VCaP (cell line): ENCODE data around the gene CNTNAP4.

ENCODE experiments used
- H3K27ac ChIP-seq: fragments of 450-650 bp; 2 replicates; pipeline ENCODE4 v1.5.1; 2017
- TF ChIP-seq, protein P1 (sequence below): fragments of 450-650 bp; conservative IDR thresholded peaks from 2 replicates; pipeline ENCODE4 v1.5.1; 2017; ENCODE audit warnings: mild to moderate bottlenecking, moderate library complexity

Gene CNTNAP4

DNA sequence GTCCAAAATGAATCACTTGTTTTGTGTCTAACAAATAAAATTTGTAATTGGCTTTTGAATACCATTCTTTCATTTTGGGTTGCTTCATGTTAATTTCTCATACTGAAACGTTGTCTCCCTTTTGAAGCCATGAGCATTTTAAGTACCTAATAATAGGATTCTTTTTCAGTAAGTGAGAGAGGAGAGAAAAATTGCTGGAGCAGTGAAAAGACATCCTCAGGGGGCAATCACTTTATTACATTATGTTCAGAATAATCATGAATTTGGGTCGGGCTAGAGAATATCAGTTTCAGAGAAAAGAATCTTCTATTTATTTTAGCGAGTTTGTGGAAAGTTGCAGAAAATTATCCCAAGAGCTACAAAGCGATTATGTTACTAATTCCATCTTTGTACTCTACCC, 96.8 kb downstream of the CNTNAP4 start:
- TF ChIP-seq, protein P1, sequence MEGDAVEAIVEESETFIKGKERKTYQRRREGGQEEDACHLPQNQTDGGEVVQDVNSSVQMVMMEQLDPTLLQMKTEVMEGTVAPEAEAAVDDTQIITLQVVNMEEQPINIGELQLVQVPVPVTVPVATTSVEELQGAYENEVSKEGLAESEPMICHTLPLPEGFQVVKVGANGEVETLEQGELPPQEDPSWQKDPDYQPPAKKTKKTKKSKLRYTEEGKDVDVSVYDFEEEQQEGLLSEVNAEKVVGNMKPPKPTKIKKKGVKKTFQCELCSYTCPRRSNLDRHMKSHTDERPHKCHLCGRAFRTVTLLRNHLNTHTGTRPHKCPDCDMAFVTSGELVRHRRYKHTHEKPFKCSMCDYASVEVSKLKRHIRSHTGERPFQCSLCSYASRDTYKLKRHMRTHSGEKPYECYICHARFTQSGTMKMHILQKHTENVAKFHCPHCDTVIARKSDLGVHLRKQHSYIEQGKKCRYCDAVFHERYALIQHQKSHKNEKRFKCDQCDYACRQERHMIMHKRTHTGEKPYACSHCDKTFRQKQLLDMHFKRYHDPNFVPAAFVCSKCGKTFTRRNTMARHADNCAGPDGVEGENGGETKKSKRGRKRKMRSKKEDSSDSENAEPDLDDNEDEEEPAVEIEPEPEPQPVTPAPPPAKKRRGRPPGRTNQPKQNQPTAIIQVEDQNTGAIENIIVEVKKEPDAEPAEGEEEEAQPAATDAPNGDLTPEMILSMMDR, result no peak
- H3K27ac ChIP-seq, result no peak overlapping the region

DNA sequence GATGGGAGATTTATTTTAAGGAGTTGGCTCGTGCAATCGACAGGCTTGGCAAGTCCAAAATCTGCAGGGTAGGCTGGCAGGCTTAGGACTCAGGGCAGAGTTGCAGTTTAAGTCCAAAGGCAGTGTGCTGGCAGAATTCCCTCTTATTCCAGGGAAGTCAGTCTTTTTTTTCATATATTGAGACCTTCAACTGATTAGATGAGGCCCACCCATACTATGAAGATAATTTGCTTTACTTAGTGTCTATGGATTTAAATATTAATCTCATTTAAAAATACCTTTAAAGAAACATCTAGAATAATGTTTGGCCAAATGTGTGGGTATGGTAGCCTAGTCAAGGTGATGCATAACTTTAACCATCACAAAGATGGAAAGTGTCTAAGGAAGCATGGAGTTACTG, 99.8 kb downstream of the CNTNAP4 start:
- TF ChIP-seq, protein P1, result no peak
- no peak overlapping the region for H3K27ac ChIP-seq

DNA sequence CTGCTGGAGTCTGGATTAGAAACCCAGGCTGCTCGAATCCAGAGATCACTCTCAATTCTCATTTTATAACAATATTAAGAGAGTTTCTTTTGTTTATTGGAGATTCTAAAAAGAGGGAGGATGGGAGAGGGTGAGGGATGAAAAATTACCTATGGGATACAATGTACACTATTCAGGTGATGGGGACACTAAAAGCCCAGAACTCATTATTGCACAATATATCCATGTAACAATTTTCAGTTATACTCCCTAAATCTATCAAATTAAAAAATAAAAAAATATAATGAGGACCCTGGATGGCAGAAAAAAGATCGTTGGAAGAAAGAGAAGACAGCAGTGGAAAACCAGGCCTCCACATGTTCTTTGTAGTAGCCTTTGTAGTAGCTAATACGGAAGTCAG, 100.8 kb downstream of the CNTNAP4 start:
- no peak overlapping the region for H3K27ac ChIP-seq
- TF ChIP-seq, protein P1, result no peak

DNA sequence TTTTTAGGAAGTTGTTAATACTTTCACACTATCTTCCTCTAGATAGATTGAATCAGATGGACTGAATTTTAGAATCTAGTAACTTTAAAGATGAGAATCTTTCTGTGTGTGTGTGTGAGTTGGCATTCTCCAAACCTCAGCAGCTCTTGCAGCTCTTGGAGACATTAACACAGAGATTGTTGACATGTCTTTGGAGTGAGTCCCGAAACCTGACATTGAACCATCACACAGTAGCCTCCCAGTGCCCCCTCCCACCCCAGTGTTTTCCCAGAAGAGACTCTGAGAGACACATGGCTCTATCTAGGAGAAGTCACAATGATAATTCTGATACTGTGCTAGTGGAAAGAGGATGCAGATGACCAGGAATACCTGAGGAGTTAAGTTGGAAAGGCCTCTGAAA, 103.9 kb downstream of the CNTNAP4 start:
- TF ChIP-seq, protein P1, result no peak
- no peak overlapping the region for H3K27ac ChIP-seq

DNA sequence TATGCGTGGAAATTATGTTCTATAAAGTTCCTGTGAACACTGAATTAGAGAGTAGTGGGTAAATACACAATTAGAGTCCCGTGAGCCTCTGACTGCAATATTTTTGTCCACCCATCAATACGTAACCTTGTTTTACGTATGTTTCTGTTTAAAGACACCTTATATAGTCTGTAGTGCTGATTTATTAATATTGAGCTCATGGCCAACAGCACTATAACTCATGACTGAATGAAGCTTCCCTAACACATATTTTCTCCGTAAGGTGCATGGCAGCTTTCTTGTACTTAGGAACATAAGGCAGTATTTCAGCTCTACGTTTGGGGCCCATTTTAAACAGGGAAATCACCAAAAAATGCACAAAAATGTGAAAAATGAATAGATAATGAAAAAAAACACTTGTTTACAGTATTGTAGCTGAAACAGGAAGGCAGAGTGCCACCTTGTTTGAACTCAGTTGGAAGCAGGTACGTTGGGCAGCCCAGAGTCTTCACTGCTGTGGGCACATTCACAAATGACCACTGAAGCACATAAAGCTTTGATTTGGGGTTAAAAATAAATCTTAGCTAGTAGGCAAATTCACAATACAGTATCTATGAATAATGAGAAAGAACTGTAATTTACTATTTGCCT, 108.5 kb downstream of the CNTNAP4 start:
- TF ChIP-seq, protein P1, result no peak
- H3K27ac ChIP-seq, result no peak overlapping the region

DNA sequence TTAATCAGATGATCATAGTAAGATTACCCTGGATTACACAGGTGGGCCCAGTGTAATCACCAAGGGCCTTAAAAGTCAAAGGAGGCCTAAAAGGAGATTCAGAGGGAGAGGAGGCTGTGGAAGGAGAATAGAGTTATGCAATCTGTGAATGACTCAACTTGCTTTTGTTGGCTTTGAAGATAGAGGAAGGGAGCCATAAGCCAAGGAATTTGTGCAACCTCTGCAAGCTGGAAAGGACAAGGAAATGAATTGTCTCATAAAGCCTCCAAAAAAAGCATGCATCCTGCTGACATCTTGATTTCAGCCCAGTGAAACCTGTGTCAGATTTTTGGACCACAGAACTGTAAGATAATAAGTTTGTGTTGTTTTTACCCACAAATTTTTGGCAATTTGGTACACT, 109.6 kb downstream of the CNTNAP4 start:
- TF ChIP-seq, protein P1, result no peak
- no peak overlapping the region for H3K27ac ChIP-seq

DNA sequence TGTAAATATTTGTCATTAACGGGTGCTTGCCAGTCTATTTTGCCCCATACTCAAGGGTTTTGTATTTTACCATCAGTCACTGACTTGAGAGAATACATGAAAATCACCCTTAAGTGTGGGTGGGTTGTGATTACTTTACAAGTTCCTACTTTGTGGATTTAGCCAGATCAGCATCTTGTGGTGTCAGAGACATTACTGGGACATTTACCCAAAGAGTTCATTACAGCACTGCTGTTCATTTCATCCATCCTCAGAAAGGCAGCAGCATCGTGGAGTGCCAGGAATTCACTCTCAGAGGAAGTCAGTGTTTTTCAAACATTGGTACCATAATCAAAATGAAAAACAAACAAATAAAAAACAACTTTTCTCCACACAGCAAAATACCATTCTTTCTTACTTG, 110.8 kb downstream of the CNTNAP4 start:
- TF ChIP-seq, protein P1, result no peak

More for the DNA sequence above, 110.8 kb downstream of the CNTNAP4 start:
- no peak overlapping the region for H3K27ac ChIP-seq
